Immature natural killer cell (primary cell): ENCODE data around the gene SDR42E2. TPM values are rescaled to one million over a fixed set of nuclear protein-coding genes. Genes with fewer than 3 reads are reported as not detected.
"Not testable (repeated sequence)": the region's sequence is repeated elsewhere in the genome, so short reads cannot be mapped to it uniquely, and the experiment has no call there.

Experiments
- DNase-seq, 3 donors: peaks; one replicate each; pipeline ENCODE4 v3.0.0; 2022; ENCODE audit warnings: mixed read lengths in 1 of 3
- H3K27ac Mint-ChIP-seq, 6 donors: one replicate each; pipeline ENCODE4 v1.8.0; 2020; ENCODE audit warnings: mixed read lengths in 6 of 6, mild to moderate bottlenecking in 5 of 6, inconsistent platforms in 4 of 6, moderate library complexity in 3 of 6
- H3K27me3 Mint-ChIP-seq, 3 donors: one replicate each; pipeline ENCODE4 v1.8.0; 2020 to 2021; ENCODE audit warnings: low read depth in 3 of 3, mild to moderate bottlenecking in 3 of 3, mixed read lengths in 3 of 3, moderate library complexity in 3 of 3, inconsistent platforms in 1 of 3
- H3K36me3 Mint-ChIP-seq, 3 donors: one replicate each; pipeline ENCODE4 v1.8.0; 2020; ENCODE audit warnings: mixed read lengths in 3 of 3, inconsistent platforms in 2 of 3, mild to moderate bottlenecking in 2 of 3
- H3K4me1 Mint-ChIP-seq, 2 donors: one replicate each; pipeline ENCODE4 v1.8.0; 2020; ENCODE audit warnings: inconsistent platforms in 2 of 2, mild to moderate bottlenecking in 2 of 2, mixed read lengths in 2 of 2, moderate library complexity in 1 of 2
- H3K4me3 Mint-ChIP-seq, 5 donors: one replicate each; pipeline ENCODE4 v1.8.0; 2020; ENCODE audit warnings: mild to moderate bottlenecking in 5 of 5, mixed read lengths in 5 of 5, inconsistent platforms in 3 of 5, moderate library complexity in 3 of 5
- H3K9me3 Mint-ChIP-seq, 6 donors: one replicate each; pipeline ENCODE4 v1.8.0; 2020; ENCODE audit warnings: mild to moderate bottlenecking in 6 of 6, mixed read lengths in 6 of 6, inconsistent platforms in 4 of 6, moderate library complexity in 3 of 6
- polyA plus RNA-seq, 3 donors: library from polyadenylated mRNA; unstranded; fragments of 300-500 nt; fragmentation: Illumina TruSeq; gene quantifications; one replicate each; pipeline ENCODE4 v1.2.3, GENCODE V29; 2021

SDR42E2 gene
- polyA plus RNA-seq, 3 donors from 2014 or later = 0.47 to 0.51 TPM; not detected in 1

DNA sequence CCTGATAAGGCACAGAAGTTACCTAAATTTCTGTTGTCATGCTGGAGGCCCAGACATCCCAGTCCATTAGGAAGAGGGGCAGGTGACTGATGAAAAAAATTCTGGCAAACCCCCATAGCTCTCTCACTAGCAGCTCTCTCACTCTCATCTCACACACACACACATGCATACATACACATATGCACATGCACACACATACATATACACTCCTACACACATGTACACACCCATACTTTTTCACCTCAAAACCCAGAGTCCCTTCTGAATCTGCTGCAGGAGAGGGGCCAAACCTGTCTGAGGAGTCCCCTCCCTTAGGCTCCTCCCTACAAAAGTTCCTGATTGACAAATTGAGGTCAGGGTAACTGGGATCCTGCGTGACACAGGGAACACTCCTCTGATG, 22.6 kb upstream of the SDR42E2 start:
- no peak overlapping the region for H3K27ac Mint-ChIP-seq

GRCh38 chr16:22141767-22142166, 20.5 kb upstream of the SDR42E2 start:
- H3K36me3 Mint-ChIP-seq = no peaks in the 10 kb centered on the region
- no peak overlapping the region for H3K27ac Mint-ChIP-seq
- no peaks in the 10 kb centered on the region for H3K4me1 Mint-ChIP-seq
- peaks cover 0 to 1% (median 0%) of the 10 kb centered on the region in 3 donors for H3K27me3 Mint-ChIP-seq
- H3K9me3 Mint-ChIP-seq = no peaks in the 10 kb centered on the region
- DNase-seq = no peak
- no peak overlapping the region for H3K4me3 Mint-ChIP-seq

More for the DNA sequence above, 22.6 kb upstream of the SDR42E2 start:
- no peaks in the 10 kb centered on the region for H3K9me3 Mint-ChIP-seq
- no peaks in the 10 kb centered on the region for H3K4me1 Mint-ChIP-seq
- H3K4me3 Mint-ChIP-seq = no peak overlapping the region
- DNase-seq = no peak
- no peaks in the 10 kb centered on the region for H3K27me3 Mint-ChIP-seq
- H3K36me3 Mint-ChIP-seq = no peaks in the 10 kb centered on the region

DNA sequence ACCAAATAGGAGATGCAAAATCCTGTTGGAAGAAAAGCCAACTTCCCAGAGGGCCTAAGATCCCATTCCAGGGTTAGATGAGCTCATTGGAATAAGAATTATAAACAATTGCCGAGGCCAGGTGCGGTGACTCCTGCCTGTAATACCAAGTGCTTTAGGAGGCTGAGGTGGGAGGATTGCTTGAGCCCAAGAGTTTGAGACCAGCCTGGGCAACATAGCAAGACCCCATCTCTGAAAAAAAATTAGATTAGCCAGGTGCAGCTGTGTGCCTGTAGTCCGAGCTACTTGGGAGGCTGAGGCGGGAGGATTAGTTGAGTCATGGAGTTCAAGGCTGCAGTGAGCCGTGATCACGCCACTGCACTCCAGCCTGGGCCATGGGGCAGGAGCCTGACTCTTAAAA, 17.8 kb upstream of the SDR42E2 start:
- no peaks in the 10 kb centered on the region for H3K36me3 Mint-ChIP-seq
- peaks cover 0 to 4% (median 0%) of the 10 kb centered on the region in 3 donors for H3K27me3 Mint-ChIP-seq
- DNase-seq = no peak
- no peaks in the 10 kb centered on the region for H3K4me1 Mint-ChIP-seq
- H3K27ac Mint-ChIP-seq = no peak overlapping the region
- no peaks in the 10 kb centered on the region for H3K9me3 Mint-ChIP-seq
- H3K4me3 Mint-ChIP-seq = no peak overlapping the region

GRCh38 chr16:22147853-22148252, 14.5 kb upstream of the SDR42E2 start:
- Mint-ChIP-seq H3K27me3 (peaks cover 0 to 7% (median 0%) of the 10 kb centered on the region in 3 donors), H3K36me3 (no peaks in the 10 kb centered on the region), H3K4me3 (no peak overlapping the region), H3K4me1 (no peaks in the 10 kb centered on the region), H3K27ac (no peak overlapping the region), H3K9me3 (no peaks in the 10 kb centered on the region)
- DNase-seq = no peak

- H3K4me1 Mint-ChIP-seq = no peaks in the 10 kb centered on the region
- H3K27me3 Mint-ChIP-seq = peaks cover 0 to 6% (median 0%) of the 10 kb centered on the region in 3 donors
- H3K9me3 Mint-ChIP-seq = no peaks in the 10 kb centered on the region
- no peak overlapping the region for H3K4me3 Mint-ChIP-seq
- no peaks in the 10 kb centered on the region for H3K36me3 Mint-ChIP-seq
- no peak for DNase-seq
- no peak overlapping the region for H3K27ac Mint-ChIP-seq
Measured at GRCh38 chr16:22151246-22151998, 10.9 kb upstream of the SDR42E2 start.

DNA sequence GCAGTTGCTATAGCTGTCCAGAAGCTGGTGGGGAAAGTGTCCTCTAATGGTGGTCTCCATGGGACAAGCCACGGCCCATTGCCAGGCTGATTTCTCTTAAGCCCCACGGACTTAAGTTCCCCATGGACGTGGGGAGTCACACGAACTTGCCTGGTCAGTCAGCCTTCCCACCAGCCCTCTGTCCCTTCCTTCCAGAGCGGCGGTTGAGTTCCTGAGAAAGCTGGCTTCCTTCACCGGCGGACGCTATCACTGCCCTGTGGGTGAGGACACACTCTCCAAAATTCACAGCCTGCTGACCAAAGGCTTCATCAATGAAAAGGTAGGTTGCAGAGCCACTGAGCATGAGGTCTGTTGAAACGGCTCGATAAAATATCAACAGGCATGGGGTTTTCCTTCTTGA, 10.0 kb upstream of the SDR42E2 start:
- Mint-ChIP-seq H3K4me1 (no peaks in the 10 kb centered on the region), H3K27ac (no peak overlapping the region), H3K36me3 (no peaks in the 10 kb centered on the region), H3K9me3 (no peaks in the 10 kb centered on the region), H3K27me3 (peaks cover 0 to 6% (median 0%) of the 10 kb centered on the region in 3 donors), H3K4me3 (no peak overlapping the region)
- no peak for DNase-seq

GRCh38 chr16:22153078-22153477, 9.2 kb upstream of the SDR42E2 start:
- not testable (repeated sequence) for H3K27ac Mint-ChIP-seq, H3K4me1 Mint-ChIP-seq, H3K36me3 Mint-ChIP-seq, H3K27me3 Mint-ChIP-seq, DNase-seq, H3K9me3 Mint-ChIP-seq, H3K4me3 Mint-ChIP-seq

GRCh38 chr16:22161401-22161800, 905 bp upstream of the SDR42E2 start:
- Mint-ChIP-seq H3K4me3 (peak overlapping the region in 4 of 5 donors; percentile 13 to 49 (median 30)), H3K4me1 (peaks cover 6 to 12% of the 10 kb centered on the region in 2 donors), H3K27me3 (peaks cover 2 to 15% (median 5%) of the 10 kb centered on the region in 3 donors), H3K27ac (no peak overlapping the region), H3K36me3 (peaks cover 0 to 5% (median 3%) of the 10 kb centered on the region in 3 donors), H3K9me3 (peaks cover 0 to 1% (median 0%) of the 10 kb centered on the region in 6 donors)
- no peak for DNase-seq

- H3K27me3 Mint-ChIP-seq = peaks cover 2 to 15% (median 5%) of the 10 kb centered on the region in 3 donors
- no peak for DNase-seq
- H3K4me3 Mint-ChIP-seq = peak overlapping the region in 4 of 5 donors; percentile 18 to 53 (median 36)
- H3K27ac Mint-ChIP-seq = no peak overlapping the region
- peaks cover 0 to 5% (median 3%) of the 10 kb centered on the region in 3 donors for H3K36me3 Mint-ChIP-seq
- H3K9me3 Mint-ChIP-seq = peaks cover 0 to 1% (median 0%) of the 10 kb centered on the region in 6 donors
- H3K4me1 Mint-ChIP-seq = peaks cover 6 to 12% of the 10 kb centered on the region in 2 donors
Measured at GRCh38 chr16:22162656-22163009, 327 bp downstream of the SDR42E2 start.

DNA sequence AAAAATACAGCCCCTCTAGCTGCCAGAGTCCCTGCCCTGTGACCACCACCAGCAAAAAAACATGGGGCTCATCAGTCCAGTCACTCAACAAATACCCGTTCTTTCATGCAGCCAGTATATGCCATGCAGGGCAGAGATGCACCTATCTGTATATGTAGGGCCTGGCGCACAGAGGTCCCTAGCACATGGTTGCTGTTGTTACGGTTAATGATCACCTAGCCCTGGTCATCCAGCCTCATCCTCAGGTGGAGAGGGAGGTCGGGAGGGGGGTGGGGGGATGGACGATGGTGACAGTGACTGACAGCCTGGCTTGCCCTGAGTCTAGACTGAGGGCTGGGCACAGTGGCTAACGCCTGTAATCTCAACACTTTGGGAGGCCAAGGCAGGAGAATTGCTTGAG, 1.5 kb downstream of the SDR42E2 start:
- Mint-ChIP-seq H3K4me1 (peaks cover 6 to 12% of the 10 kb centered on the region in 2 donors), H3K27me3 (peaks cover 0 to 12% (median 2%) of the 10 kb centered on the region in 3 donors), H3K9me3 (peaks cover 0 to 1% (median 0%) of the 10 kb centered on the region in 6 donors), H3K27ac (no peak overlapping the region), H3K4me3 (no peak overlapping the region), H3K36me3 (peaks cover 0 to 5% (median 3%) of the 10 kb centered on the region in 3 donors)
- no peak for DNase-seq

- H3K27ac Mint-ChIP-seq = no peak overlapping the region
- H3K27me3 Mint-ChIP-seq = peaks cover 0 to 12% (median 2%) of the 10 kb centered on the region in 3 donors
- H3K9me3 Mint-ChIP-seq = peaks cover 0 to 1% (median 0%) of the 10 kb centered on the region in 6 donors
- H3K4me1 Mint-ChIP-seq = peaks cover 6 to 12% of the 10 kb centered on the region in 2 donors
- H3K4me3 Mint-ChIP-seq = no peak overlapping the region
- no peak for DNase-seq
- H3K36me3 Mint-ChIP-seq = peaks cover 0 to 5% (median 3%) of the 10 kb centered on the region in 3 donors
Measured at GRCh38 chr16:22164482-22164881, 2.2 kb downstream of the SDR42E2 start.

GRCh38 chr16:22165508-22166285, 3.4 kb downstream of the SDR42E2 start:
- H3K4me1 Mint-ChIP-seq = peaks cover 6 to 12% of the 10 kb centered on the region in 2 donors
- no peak overlapping the region for H3K27ac Mint-ChIP-seq
- peaks cover 0 to 5% (median 3%) of the 10 kb centered on the region in 3 donors for H3K36me3 Mint-ChIP-seq
- H3K27me3 Mint-ChIP-seq = peaks cover 0 to 10% (median 2%) of the 10 kb centered on the region in 3 donors
- no peak for DNase-seq
- H3K4me3 Mint-ChIP-seq = no peak overlapping the region
- H3K9me3 Mint-ChIP-seq = no peaks in the 10 kb centered on the region

- H3K4me1 Mint-ChIP-seq = no peaks in the 10 kb centered on the region
- DNase-seq = no peak
- no peaks in the 10 kb centered on the region for H3K9me3 Mint-ChIP-seq
- H3K27ac Mint-ChIP-seq = no peak overlapping the region
- no peak overlapping the region for H3K4me3 Mint-ChIP-seq
- peaks cover 0 to 2% (median 0%) of the 10 kb centered on the region in 3 donors for H3K27me3 Mint-ChIP-seq
- H3K36me3 Mint-ChIP-seq = no peaks in the 10 kb centered on the region
Measured at GRCh38 chr16:22171953-22172352, 9.6 kb downstream of the SDR42E2 start.

DNA sequence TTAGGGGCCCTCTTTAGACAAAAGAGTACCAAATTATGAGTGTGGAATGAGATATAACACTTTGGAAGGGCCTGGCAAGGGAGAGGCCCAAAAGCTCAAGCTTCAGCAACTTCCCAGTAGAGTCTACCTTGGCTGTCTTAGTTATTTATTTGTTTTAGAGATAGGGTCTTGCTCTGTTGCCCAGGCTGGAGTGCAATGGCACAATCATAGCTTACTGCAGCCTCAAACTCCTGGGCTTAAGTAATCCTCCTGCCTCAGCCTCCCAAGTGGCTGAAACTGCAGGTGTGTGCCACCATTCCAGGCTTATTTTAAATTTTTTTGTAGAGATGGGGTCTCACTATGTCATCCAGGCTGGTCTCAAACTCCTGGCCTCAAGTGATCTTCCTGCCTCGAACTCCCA, 10.3 kb downstream of the SDR42E2 start:
- H3K27me3 Mint-ChIP-seq, H3K9me3 Mint-ChIP-seq, H3K4me1 Mint-ChIP-seq, DNase-seq, H3K27ac Mint-ChIP-seq, H3K4me3 Mint-ChIP-seq, H3K36me3 Mint-ChIP-seq: not testable (repeated sequence)
